Endothelial cell of umbilical vein (primary cell): ENCODE data around the gene AUTS2. TPM values are rescaled to one million over a fixed set of nuclear protein-coding genes. Genes with fewer than 3 reads are reported as not detected.

Source experiments
- BruUV-seq: library from RNA; stranded (reverse); fragments of 400-500 nt; replicated peaks from 2 replicates; lab custom pipeline; 2021; lab: Mats Ljungman, UMichigan
- CTCF ChIA-PET: fragments of 300-600, 350-600 bp; sonication (Branson Sonifier 250); formaldehyde crosslinking; loops from one replicate; lab custom pipeline; 2021; ENCODE audit warnings: antibody characterized with exemption, inconsistent platforms; lab: Charles Lee
- POLR2A ChIA-PET: fragments of 300-600, 350-600 bp; sonication (Branson Sonifier 250); formaldehyde crosslinking; loops from one replicate; lab custom pipeline; 2021; ENCODE audit warnings: antibody characterized with exemption, inconsistent platforms; lab: Charles Lee
- DNase-seq: peaks from one replicate; pipeline ENCODE4 v3.0.0-alpha.2; 2011; ENCODE audit warnings: low read depth, low spot score
- FAIRE-seq: peaks from 2 replicates; lab custom pipeline; 2011; peaks lifted over from hg19 to GRCh38; lab: Jason Lieb, UNC
- H2AFZ ChIP-seq: 2 replicates; pipeline ENCODE4 v1.6.0; 2012; ENCODE audit warnings: low read depth, low read length, control low read depth, inconsistent platforms
- H3K27ac ChIP-seq: 2 replicates; pipeline ENCODE4 v1.5.1; 2011; ENCODE audit warnings: low read depth, mild to moderate bottlenecking, control low read depth, low read length, moderate library complexity; ENCODE audit not compliant: insufficient read depth
- H3K27me3 ChIP-seq, 2 experiments: 2 replicates each; pipeline versions ENCODE4 v1.6.0 to v1.6.1; 2011; ENCODE audit warnings: low read length in 2 of 2, mixed read lengths in 1 of 2; ENCODE audit not compliant: control insufficient read depth in 2 of 2, insufficient read depth in 2 of 2
- H3K36me3 ChIP-seq, 2 experiments: 2 replicates in 1 of 2; 3 replicates in 1 of 2; pipeline ENCODE4 v1.5.1; 2011; ENCODE audit warnings: low read length in 2 of 2, mild to moderate bottlenecking in 1 of 2, moderate library complexity in 1 of 2; ENCODE audit not compliant: control insufficient read depth in 2 of 2, insufficient read depth in 2 of 2; ENCODE audit errors: extremely low read depth in 1 of 2
- H3K4me1 ChIP-seq: 3 replicates; pipeline ENCODE4 v1.5.1; 2011; ENCODE audit warnings: mild to moderate bottlenecking, low read length; ENCODE audit not compliant: control insufficient read depth, insufficient read depth; ENCODE audit errors: extremely low read depth
- H3K4me2 ChIP-seq: 2 replicates; pipeline ENCODE4 v1.6.1; 2011; ENCODE audit warnings: low read length, control low read depth, mixed read lengths; ENCODE audit not compliant: insufficient read depth
- H3K4me3 ChIP-seq, 3 experiments: fragments of 200-600 bp in 1 of 3; sonication (generic), shearing (Covaris generic) in 1 of 3; replicated peaks in 1 of 3; 2 replicates each; pipeline ENCODE4 v1.5.1; 2011 to 2016; ENCODE audit warnings: control low read depth in 3 of 3, low read length in 3 of 3, mild to moderate bottlenecking in 2 of 3, inconsistent platforms in 1 of 3, low read depth in 1 of 3, moderate library complexity in 1 of 3; ENCODE audit not compliant: insufficient read depth in 1 of 3
- H3K79me2 ChIP-seq: 2 replicates; pipeline ENCODE4 v1.6.0; 2012; ENCODE audit warnings: low read length, inconsistent platforms; ENCODE audit not compliant: control insufficient read depth, insufficient read depth
- H3K9ac ChIP-seq: replicated peaks from 2 replicates; pipeline ENCODE3; 2011; ENCODE audit warnings: low read length, control low read depth; ENCODE audit not compliant: insufficient read depth; ENCODE audit errors: extremely low read depth
- H3K9me1 ChIP-seq: replicated peaks from 3 replicates; pipeline ENCODE4 v1.6.0; 2011; ENCODE audit warnings: mild to moderate bottlenecking, low read length; ENCODE audit not compliant: control insufficient read depth, insufficient read depth; ENCODE audit errors: extremely low read depth
- H3K9me3 ChIP-seq: replicated peaks from 2 replicates; pipeline ENCODE4 v1.5.1; 2012; ENCODE audit warnings: low read length, inconsistent platforms; ENCODE audit not compliant: control insufficient read depth, insufficient read depth
- H4K20me1 ChIP-seq: replicated peaks from 2 replicates; pipeline ENCODE3; 2011; ENCODE audit warnings: mild to moderate bottlenecking, low read length; ENCODE audit not compliant: control insufficient read depth, insufficient read depth; ENCODE audit errors: extremely low read depth
- EZH2 ChIP-seq: IDR thresholded peaks from 2 replicates; pipeline ENCODE4 v1.6.1; 2012; ENCODE audit warnings: borderline replicate concordance, low read depth, mild to moderate bottlenecking, moderate library complexity, low read length, inconsistent platforms; ENCODE audit not compliant: severe bottlenecking
- FOS ChIP-seq: IDR thresholded peaks from 2 replicates; pipeline ENCODE4 v1.6.1; 2011; ENCODE audit warnings: mild to moderate bottlenecking, low read length, moderate library complexity, borderline replicate concordance; ENCODE audit not compliant: insufficient read depth
- GATA2 ChIP-seq: IDR thresholded peaks from 2 replicates; pipeline ENCODE4 v1.7.0; 2011; ENCODE audit warnings: low read depth, mild to moderate bottlenecking, moderate library complexity, mixed read lengths, low read length; ENCODE audit not compliant: insufficient read length, insufficient read depth
- JUN ChIP-seq: IDR thresholded peaks from 2 replicates; pipeline ENCODE4 v1.6.1; 2011; ENCODE audit warnings: borderline replicate concordance, low read depth; ENCODE audit not compliant: insufficient read length, insufficient read depth
- MYC ChIP-seq: IDR thresholded peaks from one replicate; pipeline ENCODE4 v1.6.1; 2011; ENCODE audit warnings: mild to moderate bottlenecking, low read depth, low read length
- POLR2A ChIP-seq: IDR thresholded peaks from 2 replicates; pipeline ENCODE4 v1.6.1; 2012; ENCODE audit warnings: low read depth, mild to moderate bottlenecking, control low read depth, low read length
- POLR2AphosphoS5 ChIP-seq: IDR thresholded peaks from 2 replicates; pipeline ENCODE4 v1.6.1; 2012; ENCODE audit warnings: low read depth, mild to moderate bottlenecking, control low read depth, low read length, moderate library complexity; ENCODE audit not compliant: insufficient read depth
- dilution Hi-C: fragments of 300-500 bp; cut with MboI; formaldehyde crosslinking; loops from one replicate; pipeline ENCODE4 v1.15.0; 2019; ENCODE audit warnings: low sequenced_read_pairs; ENCODE audit not compliant: extremely low pct_ligation_motif_present
- intact Hi-C: fragments of 100-400 bp; cut with micrococcal nuclease; formaldehyde crosslinking; loops from one replicate; pipeline ENCODE4 v1.10.0; 2022
- polyA plus RNA-seq, 4 experiments: library from polyadenylated mRNA; depleted of rRNA in 3 of 4; stranded (reverse) in 3 of 4; unstranded in 1 of 4; fragments of >200 nt; gene quantifications; 2 replicates each; pipeline versions ENCODE4 v1.2.1 to v1.2.3, GENCODE V29; 2011 to 2012; ENCODE audit warnings: missing spikeins in 1 of 4
- total RNA-seq: library from RNA; stranded (reverse); gene quantifications from 2 replicates; pipeline ENCODE4 v1.2.3, GENCODE V29; 2021
- TF ChIP-seq, protein P1 (sequence below): IDR thresholded peaks from 2 replicates; pipeline ENCODE4 v1.6.1; 2011; ENCODE audit not compliant: insufficient read depth, insufficient read length
- TF ChIP-seq, protein P2 (sequence below), 2 donors: IDR thresholded peaks; 1 replicate in 1 of 2; 2 replicates in 1 of 2; pipeline ENCODE4 v1.5.1; 2011; ENCODE audit warnings: low read length in 2 of 2, mild to moderate bottlenecking in 2 of 2, moderate library complexity in 2 of 2, control low read depth in 1 of 2, inconsistent platforms in 1 of 2, low read depth in 1 of 2; ENCODE audit not compliant: insufficient read depth in 1 of 2; ENCODE audit errors: extremely low read depth in 1 of 2

The AUTS2 gene
- total and polyA plus RNA-seq, 2 donors (not counting 3 experiments of a cell fraction or from before 2014, with no cell fraction given): 0.59 to 8.0 TPM

DNA sequence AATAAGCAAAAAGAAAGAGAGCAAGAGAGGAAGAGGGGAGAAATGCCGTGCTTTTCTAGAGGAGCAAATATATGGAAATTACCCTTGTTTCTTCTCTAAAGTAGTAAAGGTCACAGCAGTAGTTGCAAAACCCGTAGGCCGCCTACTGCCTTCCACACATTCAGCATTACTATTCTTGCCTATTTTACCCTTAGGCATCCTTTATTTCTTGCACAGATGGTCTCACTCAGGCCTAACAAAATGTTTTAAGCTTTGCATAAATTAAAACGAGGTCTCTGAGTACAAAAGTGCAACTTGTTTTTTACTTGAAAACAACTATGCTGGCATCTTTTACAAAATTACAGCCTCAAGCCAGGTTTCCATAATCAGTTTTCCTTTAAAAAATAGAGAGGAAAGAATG, 644.6 kb downstream of the AUTS2 start:
- H3K9me1 ChIP-seq: no peaks in the 10 kb centered on the region
- ChIA-PET CTCF (no interaction called here), POLR2A (no interaction called here)
- no peak overlapping the region for H3K27ac ChIP-seq
- dilution Hi-C loops (no loop called here), intact Hi-C loops (no loop called here)
- H3K4me3 ChIP-seq: no peak overlapping the region
- H3K4me1 ChIP-seq: no peaks in the 10 kb centered on the region
- no peaks in the 10 kb centered on the region for H3K36me3 ChIP-seq
- H4K20me1 ChIP-seq: no peaks in the 10 kb centered on the region
- TF ChIP-seq POLR2A: no peak
- no peak for TF ChIP-seq EZH2
- no peak for TF ChIP-seq FOS
- TF ChIP-seq POLR2AphosphoS5: no peak
- no peak for TF ChIP-seq JUN
- no peak for TF ChIP-seq GATA2
- TF ChIP-seq, protein P1, sequence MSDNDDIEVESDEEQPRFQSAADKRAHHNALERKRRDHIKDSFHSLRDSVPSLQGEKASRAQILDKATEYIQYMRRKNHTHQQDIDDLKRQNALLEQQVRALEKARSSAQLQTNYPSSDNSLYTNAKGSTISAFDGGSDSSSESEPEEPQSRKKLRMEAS: no peak
- TF ChIP-seq, protein P2, sequence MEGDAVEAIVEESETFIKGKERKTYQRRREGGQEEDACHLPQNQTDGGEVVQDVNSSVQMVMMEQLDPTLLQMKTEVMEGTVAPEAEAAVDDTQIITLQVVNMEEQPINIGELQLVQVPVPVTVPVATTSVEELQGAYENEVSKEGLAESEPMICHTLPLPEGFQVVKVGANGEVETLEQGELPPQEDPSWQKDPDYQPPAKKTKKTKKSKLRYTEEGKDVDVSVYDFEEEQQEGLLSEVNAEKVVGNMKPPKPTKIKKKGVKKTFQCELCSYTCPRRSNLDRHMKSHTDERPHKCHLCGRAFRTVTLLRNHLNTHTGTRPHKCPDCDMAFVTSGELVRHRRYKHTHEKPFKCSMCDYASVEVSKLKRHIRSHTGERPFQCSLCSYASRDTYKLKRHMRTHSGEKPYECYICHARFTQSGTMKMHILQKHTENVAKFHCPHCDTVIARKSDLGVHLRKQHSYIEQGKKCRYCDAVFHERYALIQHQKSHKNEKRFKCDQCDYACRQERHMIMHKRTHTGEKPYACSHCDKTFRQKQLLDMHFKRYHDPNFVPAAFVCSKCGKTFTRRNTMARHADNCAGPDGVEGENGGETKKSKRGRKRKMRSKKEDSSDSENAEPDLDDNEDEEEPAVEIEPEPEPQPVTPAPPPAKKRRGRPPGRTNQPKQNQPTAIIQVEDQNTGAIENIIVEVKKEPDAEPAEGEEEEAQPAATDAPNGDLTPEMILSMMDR (IDR thresholded peaks at IDR 0.05; ENCODE audit: extremely low read depth in 1 of 2, insufficient read depth in 1 of 2, low read depth in 1 of 2, low read length in 2 of 2): no peak
- TF ChIP-seq MYC: no peak
- DNase-seq (no peak), FAIRE-seq (no peak)
- no peak overlapping the region for H3K4me2 ChIP-seq
- BruUV-seq: no TSS peak
- H3K27me3 ChIP-seq: no peaks in the 10 kb centered on the region
- no peak overlapping the region for H3K9ac ChIP-seq
- H3K79me2 ChIP-seq: no peaks in the 10 kb centered on the region
- H3K9me3 ChIP-seq: no peaks in the 10 kb centered on the region
- H2AFZ ChIP-seq: no peak overlapping the region
